Left ventricle myocardium superior (tissue), 1 donor: ENCODE measurements around the gene TJAP1. TPM values are rescaled to one million over a fixed set of nuclear protein-coding genes. Genes with fewer than 3 reads are reported as not detected.
"Not testable (repeated sequence)": the region's sequence is repeated elsewhere in the genome, so short reads cannot be mapped to it uniquely, and the experiment has no call there.

Source experiments
- ATAC-seq: fragments of 200-7000 bp; cut with Tn5 transposase; one replicate; pipeline ENCODE4 v1.9.1; 2020; ENCODE audit warnings: mild to moderate bottlenecking, moderate library complexity
- DNase-seq: peaks from one replicate; pipeline ENCODE4 v3.0.0-alpha.2; 2020
- intact Hi-C: fragments of 100-400 bp; cut with micrococcal nuclease; formaldehyde crosslinking; loops from one replicate; pipeline ENCODE4 v1.11.0; 2022
- total RNA-seq: library from RNA; stranded (reverse); fragmentation: NEBNext Ultra II Directional; extraction: Animal tissue kit (Norgen Biotek cat#: 25700); gene quantifications from one replicate; pipeline ENCODE4 v1.2.1, GENCODE V29; 2021
- donor health status: DM: no; HTN: yes; CAD: no; lungs with severe emphysema.

Gene TJAP1
- total RNA-seq, 1 donor from 2014 or later = 23.2 TPM

DNA sequence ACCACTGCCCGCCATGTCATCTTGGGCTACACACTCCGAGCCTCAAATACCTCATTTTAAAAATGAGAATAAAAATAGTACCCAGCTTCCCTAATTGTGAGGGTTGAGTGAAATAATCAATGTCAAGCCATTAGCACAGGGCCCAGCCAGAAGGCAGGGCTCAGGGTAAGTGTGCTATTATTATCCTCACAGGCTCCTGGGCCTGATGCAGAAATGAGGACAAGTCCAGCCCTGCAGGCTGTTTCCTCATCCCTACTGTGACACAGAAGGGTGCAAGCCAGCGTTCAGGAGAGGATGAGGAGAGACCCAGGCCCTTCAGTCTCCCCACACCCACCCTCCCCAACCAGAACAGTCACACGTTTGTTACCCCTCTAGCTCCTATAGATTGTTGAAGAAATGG, 26.0 kb upstream of the TJAP1 start:
- intact Hi-C loops = no loop called here

DNA sequence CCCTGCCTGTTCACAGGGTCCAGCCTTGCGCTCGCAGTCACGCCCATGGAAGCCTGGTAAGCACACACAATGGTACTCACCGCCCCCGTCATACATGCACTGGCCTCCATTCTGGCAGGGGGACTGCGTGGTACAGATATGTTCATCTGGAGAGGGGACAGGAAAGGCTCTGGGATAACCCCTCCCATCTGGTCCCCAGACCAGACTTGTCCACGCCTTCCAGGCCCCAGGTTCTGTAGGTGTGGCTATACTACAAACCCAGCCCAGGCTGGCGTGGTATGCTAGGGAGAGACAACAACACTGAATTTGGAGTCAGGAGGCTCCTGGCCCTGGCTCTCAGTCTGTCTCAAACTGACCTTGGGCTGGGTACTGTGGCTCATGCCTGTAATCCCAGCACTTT, 25.4 kb upstream of the TJAP1 start:
- DNase-seq = no peak
- no peak for ATAC-seq
- intact Hi-C loops = no loop called here

More for the DNA sequence above, 26.0 kb upstream of the TJAP1 start:
- ATAC-seq = peak; percentile 40
- DNase-seq = no peak

DNA sequence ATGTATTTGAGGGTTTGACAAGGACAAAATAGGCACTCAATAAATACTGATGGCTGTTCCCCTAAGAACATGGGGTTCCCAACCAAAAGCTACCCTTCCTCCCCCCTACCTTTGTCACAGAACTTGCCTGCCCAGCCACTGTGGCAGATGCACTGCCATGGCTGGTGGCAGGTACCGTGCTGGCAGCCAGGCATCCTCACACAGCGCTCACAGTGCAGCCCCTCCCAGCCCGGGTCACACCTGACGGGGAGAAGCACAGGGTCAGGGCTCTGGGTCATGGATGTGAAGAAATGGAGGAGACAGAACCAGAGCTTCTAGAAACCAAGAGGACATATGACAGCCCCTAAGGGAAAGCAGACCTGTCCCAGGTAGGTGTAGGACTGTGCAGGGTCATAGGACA, 24.5 kb upstream of the TJAP1 start:
- ATAC-seq = no peak
- intact Hi-C loops = no loop called here
- DNase-seq = no peak

DNA sequence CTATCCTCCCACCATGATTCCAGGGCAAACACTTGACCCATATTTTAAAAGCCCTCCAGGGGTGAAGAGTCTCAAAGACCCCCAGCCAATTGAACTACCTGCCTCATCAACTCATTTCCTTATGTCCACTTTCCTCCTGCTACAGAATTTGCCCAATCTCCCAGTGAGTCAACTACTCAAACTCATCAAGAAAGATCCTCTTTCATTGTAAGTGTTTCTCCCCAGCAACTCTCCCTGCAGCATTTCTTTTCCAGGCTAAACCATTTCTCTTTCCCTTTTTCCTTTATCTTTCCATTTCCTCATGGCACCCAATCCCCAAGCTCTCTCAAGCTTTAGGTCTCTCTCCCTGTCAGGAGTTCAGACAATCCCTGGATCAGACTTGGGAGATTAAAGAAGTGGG, 23.5 kb upstream of the TJAP1 start:
- no peak for ATAC-seq
- DNase-seq = no peak
- intact Hi-C loops = loop anchor here (2.0 kb wide), 1 partner anchor 53 kb away; no protein-coding TSS in a partner anchor

DNA sequence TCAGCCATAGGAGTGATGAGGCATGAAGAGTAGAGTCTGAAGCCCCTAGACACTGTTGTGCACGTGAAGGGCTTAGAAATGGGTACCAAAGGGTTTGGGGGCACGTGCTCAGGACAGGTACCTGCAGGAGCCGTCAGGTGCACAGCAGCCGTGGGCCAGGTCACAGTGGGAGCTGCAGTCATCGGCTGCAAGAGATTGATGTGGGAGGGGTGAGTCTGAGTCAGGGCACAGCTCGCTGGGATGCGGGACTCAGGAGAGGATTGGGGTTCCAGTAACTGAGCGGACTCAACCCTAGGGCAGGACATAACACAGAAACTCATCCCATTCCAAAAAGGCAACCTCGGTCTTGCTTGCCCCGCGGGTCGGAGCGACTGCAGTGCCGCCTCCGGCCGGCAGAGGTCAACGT, 23.1 kb upstream of the TJAP1 start:
- ATAC-seq (peak; percentile 3), DNase-seq (no peak)
- intact Hi-C loops = loop anchor here (2.0 kb wide), 1 partner anchor 53 kb away; no protein-coding TSS in a partner anchor

DNA sequence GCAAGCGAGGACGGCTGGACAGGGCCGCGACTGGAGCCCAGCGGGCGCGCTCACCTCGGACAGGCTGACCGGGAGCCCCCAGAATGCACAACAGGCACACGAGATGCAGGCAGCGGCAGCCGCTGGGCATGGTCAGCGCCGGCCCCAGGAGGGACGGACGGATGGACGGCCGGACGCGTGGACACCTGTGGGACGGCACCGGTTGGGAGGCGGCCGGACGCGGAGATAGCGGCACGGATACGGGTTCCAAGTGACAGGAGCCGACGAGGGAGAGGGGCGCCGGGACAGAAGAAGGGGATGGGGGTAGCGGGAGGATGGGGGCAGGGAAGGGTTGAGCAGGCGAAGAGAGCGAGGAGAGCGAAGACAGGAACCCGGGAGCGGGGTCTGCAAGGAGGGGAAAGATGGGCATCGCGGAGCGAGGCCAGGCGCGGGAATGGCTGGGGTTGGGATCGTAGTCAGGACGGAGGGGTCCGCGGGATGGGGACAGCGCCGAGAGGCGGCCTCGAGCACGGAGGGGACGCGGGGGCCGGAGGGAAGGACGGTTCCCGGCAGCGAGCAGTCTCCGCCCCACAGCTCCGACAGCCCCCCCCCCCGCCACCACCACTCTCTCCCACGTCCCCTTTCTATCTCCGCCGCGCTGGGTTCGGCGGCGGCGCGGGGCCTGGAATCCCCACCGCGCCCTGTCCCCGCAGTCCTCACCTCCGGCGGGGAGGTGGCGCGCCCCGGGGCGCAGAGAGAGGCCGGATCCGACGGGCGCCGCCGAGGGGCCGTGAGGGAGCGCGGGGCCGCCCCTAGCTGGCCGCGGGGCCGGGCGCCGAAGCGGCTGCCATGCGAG, 22.5 kb upstream of the TJAP1 start:
- intact Hi-C loops = loop anchor here (2.0 kb wide), 1 partner anchor 52 kb away; no protein-coding TSS in a partner anchor
- DNase-seq (peak; percentile 94), ATAC-seq (peak; percentile 91)

DNA sequence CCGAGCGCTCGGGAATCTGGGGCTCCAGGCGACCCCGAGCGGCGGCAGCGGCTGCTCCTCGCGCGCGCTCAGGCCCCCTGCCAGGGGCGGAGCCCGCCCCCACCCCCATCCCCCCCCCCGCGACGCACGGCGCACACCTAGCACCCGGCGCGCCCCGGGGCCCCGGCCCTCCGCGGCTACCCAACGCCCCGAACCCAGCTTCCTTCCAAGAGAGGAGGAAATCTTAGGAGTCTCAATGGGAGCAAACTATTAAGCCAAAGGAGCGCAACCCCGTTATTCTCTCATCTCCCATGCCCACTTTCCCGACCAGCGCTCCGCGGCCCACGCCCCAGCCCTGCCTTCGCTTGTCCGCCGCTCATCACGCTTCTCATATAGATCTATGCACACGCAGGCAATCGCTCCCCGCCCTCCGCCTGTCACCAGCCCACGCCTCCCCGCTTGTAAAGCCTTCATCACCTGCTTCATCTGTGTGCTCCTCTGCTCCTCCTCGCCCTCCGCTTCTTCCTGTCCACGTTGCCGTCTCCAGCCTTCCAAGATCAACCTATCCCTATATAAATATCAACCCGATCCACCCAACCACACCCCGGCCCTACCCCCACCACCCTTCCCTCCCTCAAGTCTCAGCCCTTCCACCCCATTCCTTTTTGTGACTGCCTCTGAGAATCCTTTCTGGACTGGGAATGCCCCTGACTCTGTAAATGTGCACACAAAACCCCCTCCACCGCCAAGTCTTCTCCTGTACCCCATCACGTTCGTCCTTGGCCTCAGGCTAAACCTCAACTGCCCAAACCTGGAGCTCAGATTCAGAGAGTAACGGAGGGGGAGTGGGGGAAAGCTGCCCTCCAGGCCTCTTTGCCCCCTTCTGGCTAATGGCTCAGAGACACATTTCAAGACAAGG, 21.6 kb upstream of the TJAP1 start, which contains the start of gene DLK2:
Gene DLK2, minus strand, starts transcription at position 18 of the 898 bp plus-strand sequence. CDS start 723 bp downstream, outside the sequence.
- intact Hi-C loops = loop anchor here (2.0 kb wide), 1 partner anchor 51 kb away; no protein-coding TSS in a partner anchor
- ATAC-seq = no peak
- DNase-seq = no peak

DNA sequence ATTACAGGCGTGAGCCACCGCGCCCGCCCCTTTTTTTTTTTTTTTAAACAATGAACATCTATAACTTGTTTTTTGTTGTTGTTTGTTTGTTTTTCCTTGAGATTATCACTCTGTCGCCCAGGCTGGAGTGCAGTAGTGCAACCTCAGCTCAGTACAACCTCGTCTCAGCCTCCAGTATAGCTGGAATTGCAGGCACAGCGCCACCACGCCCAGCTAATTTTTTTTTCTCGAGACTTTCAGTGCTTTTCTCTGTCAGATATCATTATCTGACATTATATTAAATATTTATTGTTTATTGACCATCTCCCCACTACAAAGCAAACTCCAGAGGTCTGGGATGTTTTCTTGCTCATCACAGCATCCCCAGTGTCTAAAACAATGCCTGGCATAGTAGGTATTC, 19.7 kb upstream of the TJAP1 start:
- intact Hi-C loops = no loop called here
- ATAC-seq = no peak

DNA sequence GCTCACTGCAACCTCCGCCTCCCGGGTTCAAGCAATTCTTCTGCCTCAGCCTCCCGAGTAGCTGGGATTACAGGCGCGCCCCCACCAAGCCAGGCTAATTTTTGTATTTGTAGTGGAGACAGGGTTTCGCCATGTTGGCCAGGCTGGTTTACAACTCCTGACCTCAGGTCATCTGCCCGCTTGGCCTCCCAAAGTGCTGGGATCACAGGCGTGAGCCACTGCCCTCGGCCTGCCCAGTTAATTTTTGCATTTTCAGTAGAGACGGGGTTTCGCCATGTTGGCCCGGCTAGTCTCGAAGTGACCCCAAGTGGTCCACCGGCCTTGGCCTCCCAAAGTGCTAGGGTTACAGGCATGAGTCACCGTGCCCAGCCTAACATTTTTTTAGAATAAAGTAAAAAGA, 19.2 kb upstream of the TJAP1 start:
- ATAC-seq, DNase-seq, intact Hi-C loops: not testable (repeated sequence)

More for the DNA sequence above, 19.7 kb upstream of the TJAP1 start:
- DNase-seq = no peak

DNA sequence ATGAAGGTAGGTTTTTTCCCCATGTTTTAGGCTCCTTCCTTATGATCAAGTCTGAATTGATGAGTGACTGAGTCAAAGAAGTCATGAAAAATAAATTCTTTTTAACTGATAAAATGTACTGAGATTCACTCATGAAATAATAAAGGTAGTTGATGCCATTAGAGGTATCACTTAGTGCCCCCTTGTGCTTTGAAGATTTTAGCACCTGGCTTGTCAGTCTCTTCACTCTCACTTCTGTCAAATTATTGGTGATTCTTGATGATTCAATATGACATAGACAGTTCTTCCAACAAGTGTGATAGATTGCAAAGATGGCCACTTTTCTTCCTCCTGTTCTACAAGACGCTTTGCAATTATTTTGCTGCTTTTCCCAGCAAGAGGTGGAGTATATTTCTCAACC, 17.8 kb upstream of the TJAP1 start:
- intact Hi-C loops = no loop called here
- no peak for ATAC-seq
- DNase-seq = no peak

DNA sequence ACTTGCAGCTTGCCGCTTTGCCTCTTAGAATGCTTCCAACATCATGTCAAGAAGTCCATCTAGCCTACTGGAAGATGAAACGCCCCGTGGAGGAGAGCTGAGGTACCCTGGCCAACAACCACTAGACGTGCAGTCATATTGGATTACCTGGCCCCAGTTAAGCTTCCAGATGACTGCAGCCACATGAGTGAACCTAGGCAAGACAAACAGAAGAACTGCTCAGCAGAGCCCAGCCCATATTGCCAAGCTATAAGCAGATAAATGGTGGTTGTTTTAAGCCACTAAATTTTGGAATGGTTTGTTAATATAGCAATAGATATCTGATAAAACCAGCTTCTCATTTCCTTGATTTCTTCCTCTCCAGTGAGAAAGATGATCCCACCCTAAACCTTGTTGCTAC, 17.3 kb upstream of the TJAP1 start:
- DNase-seq (no peak), ATAC-seq (no peak)
- intact Hi-C loops = loop anchor here (5.0 kb wide), 1 partner anchor 37 kb away; no protein-coding TSS in a partner anchor

DNA sequence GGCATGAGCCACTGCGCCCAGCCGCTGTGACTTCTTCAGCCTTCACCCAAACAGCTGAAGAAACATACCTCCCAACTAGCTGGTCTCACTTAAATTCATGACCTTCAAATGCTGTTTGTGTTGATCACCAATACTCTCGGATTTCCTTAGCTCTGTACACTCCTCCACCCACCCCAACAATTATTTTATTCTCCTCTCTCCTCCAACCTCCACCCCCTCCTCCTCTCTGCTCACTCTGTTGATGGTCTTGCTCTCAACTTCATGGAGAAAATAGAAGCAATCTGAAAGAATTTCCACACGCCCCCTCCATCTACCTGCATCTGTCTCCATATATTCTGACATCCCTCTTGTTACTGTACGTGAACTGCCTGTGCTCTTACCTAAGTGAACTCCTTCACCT, 15.4 kb upstream of the TJAP1 start:
- DNase-seq = no peak
- intact Hi-C loops = loop anchor here (5.0 kb wide), 1 partner anchor 35 kb away; no protein-coding TSS in a partner anchor
- ATAC-seq = no peak

DNA sequence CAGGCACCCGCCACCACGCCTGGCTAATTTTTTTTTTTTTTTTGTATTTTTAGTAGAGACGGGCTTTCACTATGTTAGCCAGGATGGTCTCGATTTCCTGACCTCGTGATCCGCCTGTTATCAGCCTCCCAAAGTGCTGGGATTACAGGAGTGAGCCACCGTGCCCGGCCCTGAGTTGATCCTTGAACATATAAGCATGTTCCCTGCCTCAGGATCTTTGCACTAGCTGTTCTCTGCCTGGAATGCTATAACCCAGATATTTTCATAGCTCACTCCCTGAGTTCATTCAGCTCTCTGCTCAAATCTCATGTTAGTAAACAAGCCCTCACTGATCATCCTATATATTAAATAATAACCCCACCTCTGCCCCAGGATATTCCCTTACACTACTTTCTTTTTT, 13.0 kb upstream of the TJAP1 start:
- DNase-seq (no peak), ATAC-seq (no peak)
- intact Hi-C loops = loop anchor here (5.0 kb wide), 1 partner anchor 33 kb away; no protein-coding TSS in a partner anchor

DNA sequence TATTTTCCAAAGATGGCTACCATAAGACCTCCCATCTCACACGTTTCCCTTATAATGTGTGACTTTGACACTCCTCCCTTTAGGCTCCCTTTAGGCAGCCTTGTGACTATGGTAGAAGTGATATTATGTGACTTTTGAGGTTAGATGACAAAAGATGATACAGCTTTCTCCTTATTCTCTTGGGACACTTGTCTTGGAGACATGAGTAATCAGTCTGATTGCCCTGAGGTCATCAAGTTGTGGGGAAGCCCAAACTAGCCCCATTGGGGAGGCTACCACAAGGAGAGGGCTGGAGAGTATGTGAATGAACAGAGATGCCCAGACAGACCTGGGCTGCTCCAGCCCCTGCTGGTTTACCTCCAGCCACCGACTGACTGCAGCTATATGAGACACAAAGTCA, 11.4 kb upstream of the TJAP1 start:
- intact Hi-C loops = no loop called here
- no peak for ATAC-seq

DNA sequence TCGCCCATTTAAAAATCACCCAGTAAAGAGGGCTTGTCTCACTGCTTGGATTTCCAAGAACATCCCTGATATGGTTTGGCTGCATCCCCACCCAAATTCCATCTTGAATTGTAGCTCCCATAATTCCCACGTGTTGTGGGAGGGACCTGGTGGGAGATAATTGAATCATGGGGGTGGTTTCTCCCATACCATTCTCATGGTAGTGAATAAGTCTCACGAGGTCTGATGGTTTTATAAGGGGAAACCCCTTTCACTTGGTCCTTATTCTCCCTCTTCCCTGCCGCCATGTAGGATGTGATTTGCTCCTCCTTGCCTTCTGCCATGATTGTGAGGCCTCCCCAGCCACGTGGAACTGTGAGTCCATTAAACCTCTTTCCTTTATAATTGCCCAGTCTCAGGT, 10.1 kb upstream of the TJAP1 start:
- DNase-seq, intact Hi-C loops, ATAC-seq: not testable (repeated sequence)

More for the DNA sequence above, 11.4 kb upstream of the TJAP1 start:
- no peak for DNase-seq

DNA sequence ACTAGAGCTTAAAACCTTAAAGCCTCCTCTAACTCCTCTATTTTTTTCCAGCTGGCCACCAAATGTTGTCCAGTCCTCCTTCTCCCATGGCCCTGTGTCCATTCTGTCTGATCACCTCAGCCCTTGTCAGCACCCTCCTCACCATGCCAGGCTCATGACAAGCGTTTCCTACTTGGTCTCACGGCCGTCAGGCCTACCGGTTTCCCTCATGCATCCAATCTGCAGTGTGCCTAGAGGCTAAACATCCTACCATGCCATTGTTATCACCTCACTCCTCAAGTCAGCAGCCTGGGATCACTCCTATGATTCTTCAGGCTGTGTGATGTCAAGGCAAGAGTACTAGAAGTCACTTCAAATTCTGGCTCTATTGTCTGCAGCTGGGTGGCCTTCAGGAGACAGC, 9.6 kb upstream of the TJAP1 start:
- intact Hi-C loops = no loop called here
- DNase-seq (peak; percentile 46), ATAC-seq (peak; percentile 66)

DNA sequence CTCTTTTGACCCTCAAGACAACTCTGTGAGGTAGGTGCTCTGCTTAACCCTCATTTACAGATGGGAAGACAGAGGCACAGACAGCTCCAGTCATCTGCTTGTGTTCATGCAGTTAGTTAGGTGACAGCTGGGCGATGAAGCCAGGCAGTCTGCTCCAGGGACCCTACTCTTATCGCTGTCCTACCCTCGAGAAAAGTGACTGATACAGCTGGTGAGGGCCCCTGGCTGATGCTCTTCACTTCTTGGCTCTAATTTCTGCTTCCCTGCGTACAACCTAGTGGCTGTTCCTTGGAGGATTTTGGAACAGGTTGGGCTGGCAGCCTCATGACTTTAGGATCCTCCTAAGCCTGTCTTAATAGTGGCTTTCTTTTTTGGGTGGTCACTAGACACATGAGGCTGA, 9.1 kb upstream of the TJAP1 start:
- ATAC-seq (peak; percentile 62), DNase-seq (no peak)
- intact Hi-C loops = no loop called here

DNA sequence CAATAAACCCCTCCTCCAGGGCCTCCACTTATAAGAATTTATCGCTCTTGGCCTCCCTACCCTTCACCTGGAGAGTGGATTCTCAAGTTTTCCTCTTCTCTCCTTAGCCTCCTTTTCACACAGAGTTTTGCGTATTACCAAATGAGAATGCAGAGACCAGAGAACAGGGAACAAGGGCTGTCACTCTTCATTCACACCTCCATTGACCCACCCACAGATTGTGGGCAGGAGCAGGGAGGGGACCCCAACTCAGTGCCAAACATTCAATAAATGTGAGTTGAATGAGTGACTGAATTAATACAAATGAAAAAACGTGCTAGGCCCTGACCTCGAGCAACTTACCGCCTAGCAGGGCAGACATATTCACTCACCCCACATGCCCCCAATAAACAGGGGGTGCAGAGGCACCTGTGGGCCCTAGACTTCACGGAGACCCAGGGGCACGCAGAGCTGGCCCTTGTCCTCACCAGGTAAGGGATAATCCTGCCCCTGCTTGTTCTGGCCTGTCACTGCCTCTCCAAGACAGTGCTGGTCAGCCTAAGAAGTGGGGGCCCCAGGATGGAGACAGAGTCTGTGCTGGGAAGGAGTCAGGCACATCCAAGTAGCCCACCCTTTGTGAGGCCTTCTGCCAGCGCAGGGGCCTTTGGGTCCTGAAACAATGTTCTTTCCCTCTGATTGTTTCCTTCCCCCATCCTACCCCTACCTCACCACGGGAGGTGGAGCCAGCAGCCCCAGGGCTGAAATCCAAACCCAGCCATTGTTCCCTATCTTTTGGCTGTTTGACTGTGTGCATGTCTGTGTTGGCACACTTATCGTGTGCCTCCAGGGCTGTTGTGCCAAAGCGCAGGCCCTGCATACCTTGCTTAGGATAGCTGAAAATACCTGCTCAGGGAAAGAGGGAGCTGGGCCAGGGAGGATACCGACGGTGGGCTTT, 8.4 kb upstream of the TJAP1 start:
- intact Hi-C loops = no loop called here
- DNase-seq (peak; percentile 63), ATAC-seq (peak; percentile 90)

DNA sequence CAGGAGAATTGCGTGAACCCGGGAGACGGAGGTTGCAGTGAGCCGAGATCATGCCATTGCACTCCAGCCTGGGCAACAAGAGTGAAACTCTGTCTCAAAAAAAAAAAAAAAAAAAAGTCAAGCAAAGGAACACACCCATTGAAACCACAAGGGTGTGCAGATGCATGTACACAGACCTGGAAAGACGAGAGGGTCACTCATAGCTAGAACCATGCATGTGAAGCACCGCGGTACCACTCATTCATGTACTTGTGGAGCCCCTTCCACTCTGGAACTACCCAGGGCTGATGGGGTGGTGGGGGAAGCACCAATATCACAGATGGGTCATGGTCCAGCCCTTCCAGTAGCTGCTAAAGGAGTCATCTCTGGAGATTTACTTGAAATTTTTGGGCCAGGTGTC, 7.4 kb upstream of the TJAP1 start:
- ATAC-seq = no peak
- intact Hi-C loops = no loop called here
- no peak for DNase-seq
